Measurements from ENCODE around the gene OXCT2.

OXCT2 gene

GRCh38 chr1:39737546-39738169, 33.5 kb downstream of the OXCT2 start:
- no peak overlapping the region for H3K4me3 ChIP-seq (ENCODE audit: low read depth, low read length)

GRCh38 chr1:39735731-39736130, 35.4 kb downstream of the OXCT2 start:
- H3K4me3 ChIP-seq (ENCODE audit: low read depth, low read length), result no peak overlapping the region

GRCh38 chr1:39733161-39733560, 38.0 kb downstream of the OXCT2 start:
- H3K4me3 ChIP-seq (ENCODE audit: low read depth, low read length), result no peak overlapping the region

- H3K4me3 ChIP-seq (ENCODE audit: low read depth, low read length), result no peak overlapping the region
Observed at GRCh38 chr1:39732730-39733129, 38.4 kb downstream of the OXCT2 start.

- no peak overlapping the region for H3K4me3 ChIP-seq (ENCODE audit: low read depth, low read length)
Observed at GRCh38 chr1:39729842-39730241, 41.3 kb downstream of the OXCT2 start.

GRCh38 chr1:39729030-39729429, 42.1 kb downstream of the OXCT2 start:
- no peak overlapping the region for H3K4me3 ChIP-seq (ENCODE audit: low read depth, low read length)

- H3K4me3 ChIP-seq (ENCODE audit: low read depth, low read length), result no peak overlapping the region
Observed at GRCh38 chr1:39727932-39728317, 43.2 kb downstream of the OXCT2 start.

GRCh38 chr1:39727221-39727931, 43.8 kb downstream of the OXCT2 start:
- no peak overlapping the region for H3K4me3 ChIP-seq (ENCODE audit: low read depth, low read length)

DNA sequence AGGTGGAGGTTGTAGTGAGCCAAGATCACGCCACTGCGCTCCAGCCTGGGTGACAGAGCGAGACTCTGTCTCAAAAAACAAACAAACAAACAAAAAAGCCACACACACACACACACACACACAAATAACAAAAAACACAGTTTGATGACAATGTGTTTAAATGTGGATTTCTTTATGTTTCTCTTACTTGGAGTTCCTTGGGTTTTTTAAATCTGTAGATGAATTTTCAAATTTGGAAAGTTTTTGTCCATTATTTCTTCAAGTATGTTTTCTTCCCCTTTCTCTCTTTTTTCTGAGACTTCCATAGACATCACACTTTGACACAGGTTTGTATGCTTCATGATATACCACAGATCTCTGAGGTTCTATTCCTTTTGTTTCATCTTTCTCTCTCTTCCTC, 44.5 kb downstream of the OXCT2 start:
- H3K4me3 ChIP-seq (ENCODE audit: low read depth, low read length), result no peak overlapping the region

DNA sequence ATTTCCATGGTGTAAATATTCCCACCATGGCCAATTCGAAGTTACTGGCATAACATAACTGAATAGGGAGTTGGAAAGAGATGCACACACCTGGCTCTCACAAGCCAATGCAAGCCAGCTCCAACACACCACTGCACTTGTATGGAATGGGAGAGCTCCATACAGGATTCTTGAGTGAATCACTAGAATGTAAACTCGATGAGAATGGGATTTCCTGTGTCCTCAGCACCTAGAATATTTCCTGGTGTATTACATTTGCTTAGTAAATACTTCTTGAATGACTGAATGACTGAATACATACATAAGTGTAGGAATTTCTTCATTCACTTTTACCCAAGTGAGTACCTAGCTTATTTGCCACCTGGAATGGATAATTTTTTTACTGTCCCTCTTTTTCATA, 48.7 kb downstream of the OXCT2 start:
- no peak overlapping the region for H3K4me3 ChIP-seq (ENCODE audit: low read depth, low read length)

- H3K4me3 ChIP-seq (ENCODE audit: low read depth, low read length), result no peak overlapping the region
Observed at GRCh38 chr1:39721664-39722063, 49.5 kb downstream of the OXCT2 start.

- H3K4me3 ChIP-seq (ENCODE audit: low read depth, low read length), result no peak overlapping the region
Observed at GRCh38 chr1:39720094-39720999, 50.8 kb downstream of the OXCT2 start.
